ENCODE data around the gene LPP.

Gene LPP

GRCh38 chr3:188268336-188268735 lies 114.4 kb downstream of the LPP start:
- no peak for DNase-seq (ENCODE audit: extremely low read depth in 1 of 2, low read depth in 1 of 2)

DNA sequence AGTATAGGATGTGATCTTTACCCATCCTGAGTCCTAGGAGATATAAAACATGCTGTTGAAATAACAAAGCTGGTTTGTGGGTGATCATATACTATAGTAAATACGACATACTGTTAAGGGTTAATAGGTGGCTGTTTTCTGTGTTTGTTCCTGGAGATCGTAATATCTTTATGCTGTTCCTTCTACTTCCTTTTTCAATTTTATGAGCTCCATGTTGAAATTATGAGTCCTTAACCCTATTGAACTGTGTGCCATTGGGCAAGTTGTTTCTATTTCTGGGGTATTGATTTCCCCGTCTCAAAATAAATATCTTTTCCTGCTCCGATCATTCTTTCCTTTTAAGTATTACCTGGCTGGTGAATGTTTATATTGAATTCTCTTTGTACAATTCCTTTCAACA lies 115.1 kb downstream of the LPP start:
- no peak for DNase-seq (ENCODE audit: extremely low read depth in 1 of 2, low read depth in 1 of 2)

DNA sequence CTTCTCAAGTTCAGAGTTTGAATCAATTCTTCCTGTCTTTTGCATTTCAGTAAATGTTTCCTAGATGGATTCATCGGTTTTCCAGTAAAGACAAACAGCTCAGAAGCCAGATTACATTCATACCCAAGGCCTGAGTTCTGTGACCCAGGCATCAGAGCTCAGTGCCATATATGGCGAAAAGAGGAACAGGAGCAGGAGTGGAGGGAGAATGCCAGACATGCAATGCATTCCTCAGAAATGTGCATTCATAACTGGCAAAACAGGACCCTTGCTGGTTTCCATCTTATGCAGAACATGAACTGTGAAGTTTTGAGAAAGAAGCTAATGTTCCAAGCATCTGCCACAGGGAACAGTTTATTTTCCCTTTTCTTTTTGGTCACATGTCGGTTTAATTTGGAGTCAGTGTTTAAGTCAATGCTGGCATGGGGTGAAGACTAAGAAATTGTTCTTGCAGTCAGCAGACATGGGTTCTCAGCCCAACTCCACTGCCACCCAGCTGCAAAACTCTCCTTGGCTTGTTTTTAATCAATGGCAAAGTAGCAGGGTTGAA lies 116.5 kb downstream of the LPP start:
- no peak for DNase-seq (ENCODE audit: extremely low read depth in 1 of 2, low read depth in 1 of 2)

- no peak for DNase-seq (ENCODE audit: extremely low read depth in 1 of 2, low read depth in 1 of 2)
Measured at GRCh38 chr3:188271226-188271914, 117.4 kb downstream of the LPP start.

- no peak for DNase-seq (ENCODE audit: extremely low read depth in 1 of 2, low read depth in 1 of 2)
Measured at GRCh38 chr3:188272481-188273372, 118.8 kb downstream of the LPP start.

DNA sequence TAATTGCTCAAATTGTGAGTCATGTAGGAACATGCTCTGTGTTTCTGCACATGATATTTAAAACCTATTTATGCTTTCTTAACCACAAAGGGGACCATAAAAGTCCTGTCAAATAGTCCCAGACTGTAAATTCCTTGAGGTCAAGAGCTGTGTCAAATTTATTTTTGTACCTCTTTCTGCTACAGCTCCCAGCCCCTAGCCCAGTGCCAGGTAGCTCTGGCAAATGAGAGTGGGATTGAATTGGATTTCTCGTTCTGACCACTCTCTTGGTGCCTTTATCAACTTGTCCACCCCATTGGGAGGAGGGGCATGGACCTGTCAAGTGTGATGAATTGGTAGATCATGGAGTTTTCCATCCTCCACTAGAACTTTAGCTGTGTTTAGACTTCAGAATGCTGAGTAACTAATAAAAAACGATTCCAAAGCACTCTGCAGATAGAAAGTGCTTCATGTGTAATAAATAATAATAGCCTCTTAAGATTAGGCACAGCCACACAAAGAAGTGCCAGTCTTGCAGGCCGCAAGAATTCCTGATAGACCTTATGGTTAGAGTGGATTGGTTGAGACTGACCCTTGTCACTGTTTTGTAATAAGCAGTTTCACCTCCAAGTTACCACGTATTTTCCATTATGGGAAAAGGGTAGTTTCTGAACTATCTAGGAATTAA lies 120.4 kb downstream of the LPP start:
- no peak for DNase-seq (ENCODE audit: extremely low read depth in 1 of 2, low read depth in 1 of 2)

GRCh38 chr3:188276375-188276774 lies 122.4 kb downstream of the LPP start:
- no peak for DNase-seq (ENCODE audit: extremely low read depth in 1 of 2, low read depth in 1 of 2)

- DNase-seq (ENCODE audit: extremely low read depth in 1 of 2, low read depth in 1 of 2), result no peak
Measured at GRCh38 chr3:188278717-188279324, 124.9 kb downstream of the LPP start.

GRCh38 chr3:188279502-188280335 lies 125.8 kb downstream of the LPP start:
- DNase-seq (ENCODE audit: extremely low read depth in 1 of 2, low read depth in 1 of 2), result no peak

DNA sequence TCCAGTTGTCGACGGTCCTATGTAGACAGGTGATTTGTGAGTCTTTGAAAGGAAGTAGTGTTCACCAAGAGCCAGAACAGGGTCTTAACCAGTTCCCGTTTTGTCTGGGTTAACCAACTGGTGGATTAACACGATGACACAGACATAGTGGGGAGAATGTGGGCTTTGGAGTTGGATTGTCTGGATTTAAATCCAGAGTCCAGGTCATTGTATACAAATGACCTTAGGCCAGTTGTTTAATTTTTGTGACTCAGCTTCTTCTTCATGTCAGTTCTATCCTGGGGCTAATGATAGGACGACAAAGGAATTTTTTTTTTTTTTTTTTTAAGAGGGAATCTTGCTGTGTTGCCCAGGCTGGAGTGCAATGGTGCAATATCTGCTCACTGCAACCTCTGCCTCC lies 126.7 kb downstream of the LPP start:
- no peak for DNase-seq (ENCODE audit: extremely low read depth in 1 of 2, low read depth in 1 of 2)

- no peak for DNase-seq (ENCODE audit: extremely low read depth in 1 of 2, low read depth in 1 of 2)
Measured at GRCh38 chr3:188282871-188283270, 128.9 kb downstream of the LPP start.

DNA sequence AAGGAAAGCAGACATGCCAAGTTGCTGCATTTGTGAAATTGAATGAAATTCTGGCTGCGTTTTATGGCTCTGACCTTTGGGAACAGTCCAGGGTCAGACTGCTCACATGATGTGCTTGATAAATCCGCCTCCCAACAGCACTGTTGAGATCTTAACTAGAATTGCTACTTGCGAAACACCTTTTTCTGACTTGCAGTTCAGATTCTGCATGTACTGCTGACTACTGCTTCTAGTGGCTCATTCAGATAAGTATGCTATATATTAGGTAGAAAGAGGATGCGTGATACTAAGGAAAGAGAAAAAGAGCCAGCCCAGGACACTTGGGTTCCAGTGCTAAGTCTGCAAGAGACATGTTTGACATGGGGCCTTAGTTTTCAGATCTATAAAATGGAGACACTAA lies 129.4 kb downstream of the LPP start:
- DNase-seq (ENCODE audit: extremely low read depth in 1 of 2, low read depth in 1 of 2), result no peak

GRCh38 chr3:188284455-188285212 lies 130.7 kb downstream of the LPP start:
- DNase-seq (ENCODE audit: extremely low read depth in 1 of 2, low read depth in 1 of 2), result no peak

DNA sequence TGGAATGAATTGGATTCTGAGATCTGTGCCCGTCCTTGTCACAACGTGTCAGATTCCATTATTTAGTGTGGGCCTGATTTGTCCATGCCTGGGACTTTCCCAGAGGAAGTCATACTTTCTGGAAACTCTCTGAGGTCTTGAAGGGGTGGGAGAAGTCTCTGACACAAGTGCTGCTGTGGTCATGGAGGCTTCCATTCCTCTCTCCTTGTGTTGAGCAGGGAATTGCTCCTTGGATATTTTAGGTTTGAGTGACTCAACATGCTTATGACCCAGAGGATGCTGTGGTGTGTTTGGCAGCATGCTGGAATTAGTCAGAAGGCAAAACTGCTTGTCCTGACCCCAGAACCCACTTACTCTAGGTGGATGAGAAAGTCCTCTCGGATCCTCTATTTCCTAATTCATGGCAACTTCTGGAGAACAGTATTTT lies 132.1 kb downstream of the LPP start:
- DNase-seq (ENCODE audit: extremely low read depth in 1 of 2, low read depth in 1 of 2), result no peak

DNA sequence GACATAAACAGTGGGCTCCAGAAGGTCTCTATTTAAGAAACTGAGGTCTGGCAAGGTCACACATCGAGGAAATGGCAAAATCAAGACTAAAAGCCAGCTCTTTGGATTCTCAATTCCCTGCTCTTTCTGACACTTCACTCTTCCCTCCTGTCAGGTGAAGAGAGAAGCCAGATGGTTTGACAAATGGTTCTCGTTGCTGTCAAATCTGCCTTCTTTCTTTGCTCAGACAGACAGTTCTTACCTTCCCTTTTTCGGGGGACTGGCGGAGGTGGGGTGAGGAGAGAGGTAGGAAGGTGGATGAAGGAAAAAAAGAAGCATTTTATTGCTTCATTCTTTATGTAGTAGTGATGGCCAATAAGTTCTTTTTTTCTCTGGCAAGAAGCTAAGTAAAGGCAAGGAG lies 133.4 kb downstream of the LPP start:
- DNase-seq (ENCODE audit: extremely low read depth in 1 of 2, low read depth in 1 of 2), result no peak

DNA sequence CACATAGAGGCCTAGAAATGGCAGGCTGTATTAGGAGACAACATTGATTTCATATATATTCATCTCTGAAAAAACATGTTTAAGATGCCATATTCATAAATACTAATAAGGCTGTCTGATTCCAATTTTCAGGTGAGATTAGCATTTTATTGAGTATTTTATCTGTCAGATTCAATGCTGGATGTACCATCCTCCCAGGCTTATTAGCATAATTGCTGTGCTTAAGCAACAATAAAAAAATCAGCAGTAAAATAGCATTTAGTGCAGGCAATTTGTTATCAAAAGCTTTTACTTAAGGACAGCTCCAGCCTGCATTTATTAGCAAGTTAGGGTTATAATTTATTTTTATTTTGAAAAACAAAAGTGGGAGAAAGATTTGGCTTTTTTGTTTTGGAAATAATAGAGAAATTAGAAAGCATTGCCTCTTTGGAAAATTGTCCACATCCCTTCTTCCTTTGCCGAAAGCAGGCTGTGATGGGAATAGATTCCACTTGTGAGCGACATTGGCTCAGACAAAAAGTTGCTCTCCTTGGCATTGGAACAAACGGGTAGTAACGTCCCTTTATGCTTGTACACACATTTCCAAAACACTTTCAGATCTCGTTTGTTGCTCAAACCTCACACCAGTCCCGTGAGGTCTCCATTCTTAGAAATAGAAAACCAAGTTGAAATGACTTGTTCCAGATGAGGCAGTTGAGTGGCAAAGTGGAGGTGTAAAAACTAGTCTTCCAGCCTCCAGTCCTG lies 134.0 kb downstream of the LPP start:
- DNase-seq (ENCODE audit: extremely low read depth in 1 of 2, low read depth in 1 of 2), result no peak

DNA sequence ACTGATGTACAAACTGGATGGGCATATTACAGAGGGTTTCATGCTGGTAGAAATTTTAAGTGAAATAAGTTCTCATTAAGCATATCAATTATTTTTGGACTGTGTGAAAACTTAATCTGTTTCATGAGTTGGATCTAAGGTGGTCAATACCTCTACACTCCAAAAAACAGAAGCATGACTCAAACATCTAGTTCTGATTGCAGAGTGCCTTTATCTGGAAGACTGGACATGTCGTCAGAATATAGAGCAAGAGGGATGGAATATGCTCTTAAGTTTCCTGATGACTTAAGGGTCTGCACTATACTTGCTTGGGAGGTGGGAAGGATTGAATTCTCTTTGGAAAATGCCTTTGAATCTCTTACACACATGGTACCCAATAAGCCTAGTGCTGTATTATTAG lies 138.3 kb downstream of the LPP start:
- no peak for DNase-seq (ENCODE audit: extremely low read depth in 1 of 2, low read depth in 1 of 2)

DNA sequence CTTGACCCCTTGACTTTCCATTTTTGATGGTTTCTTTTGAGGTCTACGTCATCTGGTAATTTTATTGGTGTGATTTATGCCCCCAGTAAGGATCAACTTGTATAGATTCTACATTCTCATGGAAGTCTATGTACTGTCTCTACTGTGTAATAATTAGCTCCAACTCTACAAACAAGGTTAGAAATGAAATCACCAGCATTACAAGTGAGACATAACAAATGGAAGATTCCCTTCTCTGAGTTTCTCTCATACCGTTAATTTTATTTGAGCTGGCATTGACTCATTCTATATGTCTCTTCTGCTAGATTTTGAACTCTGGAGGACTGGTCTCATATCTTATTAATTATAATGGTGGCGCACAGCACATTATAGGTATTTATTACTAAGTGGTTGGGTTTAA lies 138.9 kb downstream of the LPP start:
- no peak for DNase-seq (ENCODE audit: extremely low read depth in 1 of 2, low read depth in 1 of 2)

DNA sequence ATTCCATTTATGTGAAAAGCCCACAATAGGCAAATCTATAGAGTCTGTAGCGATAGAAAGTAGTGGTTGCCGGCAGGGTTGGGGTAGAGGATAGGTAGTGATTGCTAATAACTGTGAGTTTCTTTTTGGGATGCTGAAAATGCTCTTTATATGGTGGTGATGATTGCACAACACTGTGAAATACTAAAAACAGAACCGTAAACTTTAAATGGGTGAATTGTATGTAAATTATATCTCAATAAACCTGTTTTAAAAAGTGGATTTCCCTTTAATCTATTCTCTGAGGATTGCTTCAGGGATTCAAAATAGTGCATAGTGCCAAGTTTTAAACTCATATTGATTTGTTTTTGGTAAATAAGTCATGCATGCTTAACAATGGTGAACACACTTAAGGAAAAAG lies 140.2 kb downstream of the LPP start:
- DNase-seq (ENCODE audit: extremely low read depth in 1 of 2, low read depth in 1 of 2), result no peak
